Heart left ventricle (tissue), 16 donors: Measurements from ENCODE around the gene RPS16. TPM values are rescaled to one million over a fixed set of nuclear protein-coding genes. Genes with fewer than 3 reads are reported as not detected.

Source experiments
- ATAC-seq, 4 donors: fragments of 200-7000 bp; cut with Tn5 transposase; one replicate each; pipeline ENCODE4 v1.9.1; 2020 to 2022; ENCODE audit warnings: moderate library complexity in 4 of 4, mild to moderate bottlenecking in 3 of 4, moderate number of reproducible peaks in 1 of 4
- DNase-seq, 5 donors: peaks; one replicate each; pipeline ENCODE4 v3.0.0-alpha.2; 2020
- H3K27ac ChIP-seq, 12 donors: fragments of 200-600 bp; sonication (generic) in 4 of 12; one replicate each; pipeline versions ENCODE4 v1.5.0 to v1.8.0; 2016 to 2022; ENCODE audit warnings: mild to moderate bottlenecking in 2 of 12
- H3K27me3 ChIP-seq, 9 donors: fragments of 200-600 bp; sonication (generic) in 2 of 9; one replicate each; pipeline versions ENCODE4 v1.5.1 to v1.8.0; 2016 to 2022; ENCODE audit warnings: mild to moderate bottlenecking in 3 of 9
- H3K36me3 ChIP-seq, 9 donors: fragments of 200-600 bp; sonication (generic) in 2 of 9; one replicate each; pipeline versions ENCODE4 v1.5.0 to v1.8.0; 2018 to 2022; ENCODE audit warnings: mild to moderate bottlenecking in 2 of 9
- H3K4me1 ChIP-seq, 12 donors: fragments of 200-600 bp; sonication (generic) in 4 of 12; one replicate each; pipeline versions ENCODE4 v1.5.0 to v1.8.0; 2016 to 2022; ENCODE audit warnings: mild to moderate bottlenecking in 3 of 12
- H3K4me3 ChIP-seq, 12 donors: fragments of 200-600 bp; sonication (generic) in 4 of 12; one replicate each; pipeline versions ENCODE4 v1.5.0 to v1.8.0; 2017 to 2022; ENCODE audit warnings: mild to moderate bottlenecking in 9 of 12, moderate library complexity in 4 of 12
- H3K9me3 ChIP-seq, 12 donors: fragments of 200-600 bp; sonication (generic) in 4 of 12; one replicate each; pipeline versions ENCODE4 v1.5.0 to v1.8.0; 2016 to 2022; ENCODE audit warnings: mild to moderate bottlenecking in 1 of 12
- POLR2A ChIP-seq, 2 donors: fragments of 450-650 bp; IDR thresholded peaks; one replicate each; pipeline ENCODE4 v1.6.1; 2017; ENCODE audit warnings: antibody characterized with exemption in 2 of 2, mild to moderate bottlenecking in 2 of 2, moderate library complexity in 2 of 2
- WGBS, 4 donors: extraction: QIAGEN DNeasy Blood & Tissue Kit in 2 of 4; methylation state at CpG; one replicate each; pipeline versions ENCODE4 v1.1.5 to v1.1.7; 2013 to 2018; 5-methylcytosine and 5-hydroxymethylcytosine counted together
- intact Hi-C, 10 donors: fragments of 100-400 bp; cut with DNase I; formaldehyde crosslinking; loops; one replicate each; pipeline versions ENCODE4 v1.11.1 to v1.14.2; 2022
- polyA plus RNA-seq, 2 donors: library from polyadenylated mRNA; stranded (reverse); fragments of 200-250 nt; gene quantifications; one replicate each; pipeline ENCODE4 v1.2.3, GENCODE V29; 2013
- total RNA-seq, 9 donors: library from RNA; depleted of rRNA in 2 of 9; stranded (reverse); fragments of >200 nt in 2 of 9; fragmentation: NEBNext Ultra II Directional in 3 of 9; extraction: Animal tissue kit (Norgen Biotek cat#: 25700) in 3 of 9; gene quantifications; one replicate each; pipeline versions ENCODE4 v1.1.0 to v1.2.4, GENCODE V29; 2016 to 2023
- TF ChIP-seq, protein P1 (sequence below), 12 donors: fragments of 200-600 bp; sonication (generic) in 4 of 12; IDR thresholded peaks; one replicate each; pipeline versions ENCODE4 v1.5.0 to v1.8.0; 2018 to 2022; ENCODE audit warnings: antibody characterized with exemption in 12 of 12, mild to moderate bottlenecking in 5 of 12
- donor health status: ischemic (EF 13 %, LVEDD 7.1; RV severe dilation, severe dysfunction).
- donor health status: healthy with polysubstance abuse.
- donor health status: DM: no; HTN: yes; CAD: no.
- donor health status: DM: no; HTN: no; CAD: no.
- donor health status: ischemic (EF 25% LVEDD 6.9; RV normal size, moderate dysfunction).
- donor health status: ischemic (EF 25% LVEDD 5.7; RV mildly dilated, moderate dysfunction).
- donor health status: healthy.
- donor health status: DM: yes; HTN: yes; CAD: no.
- donor health status: ischemic (EF 35%, LVEDD 5.7; RV mildly dilated, moderate dysfunction).
- donor health status: nonischemic (EF 11% LVEDD 7.7; RV severe dilation, severe dysfunction).
- donor health status: DM: yes; HTN: yes; CAD: no.
- donor health status: PGD.
- donor health status: ischemic (EF 29% LVEDD 5.4; RV normal size, mild dysfunction).
- donor health status: nonischemic (EF 23%, LVEDD 6.1; RV moderate dilation, normal function).

Gene RPS16
- total and polyA plus RNA-seq, 11 donors: 617 to 2,656 (median 1,374) TPM

GRCh38 chr19:39397360-39398296 is 38.1 kb downstream of the RPS16 start:
- H3K4me3 ChIP-seq: peak overlapping the region in 3 of 12 donors; percentile 2 to 44 (median 20)
- peak overlapping the region; percentile 11 to 100 (median 79) for H3K27ac ChIP-seq
- ATAC-seq (peak; percentile 70 to 85 (median 80)), DNase-seq (peak; percentile 89 to 96 (median 90))
- H3K4me1 ChIP-seq: peaks cover 6 to 56% (median 25%) of the 10 kb centered on the region in 12 donors
- no peaks in the 10 kb centered on the region for H3K27me3 ChIP-seq
- intact Hi-C loops: loop anchor here (1.0 to 10.0 kb wide), 9 partner anchors 13 to 137 kb away; partner anchors contain the start of genes EID2B (in 4 of the 10), PLEKHG2 (in 3 of the 10), SUPT5H (in 2 of the 10) and SAMD4B (in 1 of the 10)
- no peaks in the 10 kb centered on the region for H3K9me3 ChIP-seq
- TF ChIP-seq, protein P1, sequence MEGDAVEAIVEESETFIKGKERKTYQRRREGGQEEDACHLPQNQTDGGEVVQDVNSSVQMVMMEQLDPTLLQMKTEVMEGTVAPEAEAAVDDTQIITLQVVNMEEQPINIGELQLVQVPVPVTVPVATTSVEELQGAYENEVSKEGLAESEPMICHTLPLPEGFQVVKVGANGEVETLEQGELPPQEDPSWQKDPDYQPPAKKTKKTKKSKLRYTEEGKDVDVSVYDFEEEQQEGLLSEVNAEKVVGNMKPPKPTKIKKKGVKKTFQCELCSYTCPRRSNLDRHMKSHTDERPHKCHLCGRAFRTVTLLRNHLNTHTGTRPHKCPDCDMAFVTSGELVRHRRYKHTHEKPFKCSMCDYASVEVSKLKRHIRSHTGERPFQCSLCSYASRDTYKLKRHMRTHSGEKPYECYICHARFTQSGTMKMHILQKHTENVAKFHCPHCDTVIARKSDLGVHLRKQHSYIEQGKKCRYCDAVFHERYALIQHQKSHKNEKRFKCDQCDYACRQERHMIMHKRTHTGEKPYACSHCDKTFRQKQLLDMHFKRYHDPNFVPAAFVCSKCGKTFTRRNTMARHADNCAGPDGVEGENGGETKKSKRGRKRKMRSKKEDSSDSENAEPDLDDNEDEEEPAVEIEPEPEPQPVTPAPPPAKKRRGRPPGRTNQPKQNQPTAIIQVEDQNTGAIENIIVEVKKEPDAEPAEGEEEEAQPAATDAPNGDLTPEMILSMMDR (IDR thresholded peaks at IDR 0.05): peak; percentile 95 to 100 (median 98)
- peak in 1 of 2 donors; percentile 17 for TF ChIP-seq POLR2A (IDR thresholded peaks at IDR 0.05)
- WGBS, 4 donors: 13 to 27% (median 20%) methylated on average over 14 to 17 of the region's 17 CpGs
- peaks cover 0 to 46% (median 28%) of the 10 kb centered on the region in 9 donors for H3K36me3 ChIP-seq

- peak; percentile 97 to 99 (median 98) for DNase-seq
- WGBS, 4 donors: 0 to 1% (median 0%) methylated on average over 42 to 60 of the region's 60 CpGs
- Histone ChIP-seq H3K4me1 (peaks cover 3 to 25% (median 19%) of the 10 kb centered on the region in 12 donors), H3K4me3 (peak within 1 kb of the TSS; percentile 74 to 99 (median 94)), H3K27ac (peak within 1 kb of the TSS; percentile 94 to 100 (median 98)), H3K36me3 (peaks cover 3 to 69% (median 60%) of the 10 kb centered on the region in 9 donors), H3K27me3 (no peaks in the 10 kb centered on the region), H3K9me3 (no peaks in the 10 kb centered on the region)
- TF ChIP-seq POLR2A (IDR thresholded peaks at IDR 0.05): peak; percentile 49 to 89
- TF ChIP-seq, protein P1 (IDR thresholded peaks at IDR 0.05): peak in 1 of 12 donors; percentile 26
- ATAC-seq: peak; percentile 95 to 99 (median 96)
- intact Hi-C loops: loop anchor here in 7 of 10 donors (1.0 to 10.0 kb wide), 8 partner anchors 21 to 144 kb away; partner anchors contain the start of genes SAMD4B (in 4 of the 7), EID2B (in 3 of the 7), SUPT5H (in 2 of the 7) and PLEKHG2 (in 1 of the 7)
These were observed 44.9 kb downstream of the RPS16 start, which contains the start of the genes MED29 and PAF1 for GRCh38 chr19:39390751-39391437. Gene MED29, plus strand, starts transcription at chr19:39391378. Its CDS starts 45 bp downstream, at chr19:39391423. Gene PAF1, minus strand, starts transcription at chr19:39391106. Its CDS starts 242 bp downstream, at chr19:39390864.

DNA sequence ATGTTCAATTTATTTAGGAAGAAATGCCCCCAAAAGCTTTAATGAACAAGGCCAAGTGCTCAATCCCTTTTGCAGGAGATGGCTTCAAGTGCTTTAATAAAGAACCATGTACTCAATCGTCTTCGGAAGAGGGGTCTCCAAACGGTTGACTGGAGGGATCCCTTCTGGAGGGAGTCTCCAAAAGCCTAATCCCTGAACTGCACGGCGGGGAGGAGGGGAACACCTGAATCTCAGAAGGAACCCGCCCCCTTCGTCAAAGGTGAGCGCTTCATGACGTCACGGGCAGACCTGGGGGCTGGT is 45.3 kb downstream of the RPS16 start:
- 0 to 1% (median 0%) methylated on average over 10 of the region's 10 CpGs for WGBS, 4 donors
- peaks cover 3 to 71% (median 62%) of the 10 kb centered on the region in 9 donors for H3K36me3 ChIP-seq

More for the DNA sequence above, 45.3 kb downstream of the RPS16 start:
- no peaks in the 10 kb centered on the region for H3K9me3 ChIP-seq
- peaks cover 3 to 25% (median 19%) of the 10 kb centered on the region in 12 donors for H3K4me1 ChIP-seq
- H3K27me3 ChIP-seq: no peaks in the 10 kb centered on the region
- peak overlapping the region; percentile 86 to 100 (median 98) for H3K27ac ChIP-seq
- peak overlapping the region; percentile 74 to 99 (median 94) for H3K4me3 ChIP-seq
- ATAC-seq (no peak), DNase-seq (no peak)
- TF ChIP-seq, protein P1 (IDR thresholded peaks at IDR 0.05): no peak
- TF ChIP-seq POLR2A (IDR thresholded peaks at IDR 0.05): no peak
- intact Hi-C loops: loop anchor here in 7 of 10 donors (1.0 to 10.0 kb wide), 7 partner anchors 46 to 144 kb away; partner anchors contain the start of genes SAMD4B (in 4 of the 7), EID2B (in 3 of the 7) and SUPT5H (in 2 of the 7)
